IPS DF 19.7 (cell line): ENCODE data around the gene G3BP2.
A peak's percentile ranks its signal among the peaks of the same experiment; 100 is the strongest.
"Not testable (repeated sequence)": the region's sequence is repeated elsewhere in the genome, so short reads cannot be mapped to it uniquely, and the experiment has no call there.

Source experiments
- DNase-seq: peaks from one replicate; pipeline ENCODE4 v3.0.0-alpha.2; 2013; ENCODE audit warnings: low read depth, low spot score

G3BP2 gene

DNA sequence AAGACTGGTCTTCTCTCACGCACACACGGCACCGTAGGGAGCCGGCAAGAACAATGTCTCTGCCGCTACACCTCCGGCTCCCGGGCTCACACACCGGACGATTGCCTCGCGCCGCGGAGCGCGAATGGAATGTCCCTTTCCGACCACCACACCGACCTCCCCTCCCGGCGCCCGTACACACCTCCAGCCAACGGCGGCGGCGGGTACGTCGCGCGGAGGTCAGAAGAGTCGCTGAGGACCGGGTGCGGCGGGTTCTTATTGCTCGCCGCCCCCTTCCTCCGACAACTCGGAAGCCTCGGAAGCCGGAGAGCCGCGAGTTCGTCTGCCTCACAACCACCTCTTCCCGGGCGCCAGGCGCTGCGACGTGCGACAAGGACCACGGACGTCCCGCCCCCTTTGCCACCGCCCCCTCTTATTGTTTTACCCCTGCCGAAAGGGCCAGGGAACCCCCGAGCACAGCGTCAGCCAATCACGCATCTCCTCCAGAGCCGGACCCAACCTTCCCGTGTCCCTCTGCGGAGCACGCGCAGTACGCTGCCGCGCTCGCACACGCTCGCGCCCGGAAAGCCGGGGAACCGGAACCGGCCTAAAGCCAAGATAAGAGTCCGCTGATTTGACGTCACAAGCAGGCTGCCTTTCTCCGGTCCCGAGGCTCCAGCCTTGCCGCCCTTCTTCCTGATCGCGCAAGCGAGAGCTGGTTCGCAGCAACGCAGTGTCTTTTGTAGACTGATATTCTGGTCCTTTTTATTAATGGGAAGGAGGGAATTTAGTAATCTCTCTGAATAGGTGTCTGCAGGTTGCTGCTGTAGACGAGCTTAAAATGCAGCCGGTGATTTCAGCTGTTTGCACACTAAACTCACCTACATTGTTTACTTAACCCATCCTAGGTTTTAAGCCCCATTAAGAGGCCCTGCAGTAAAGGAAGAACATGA is at the start of gene G3BP2:
Gene G3BP2 (minus strand): TSS at position 385 of the 932 bp plus-strand sequence. CDS start 11,386 bp downstream, outside the sequence.
- DNase-seq = peak; percentile 93

DNA sequence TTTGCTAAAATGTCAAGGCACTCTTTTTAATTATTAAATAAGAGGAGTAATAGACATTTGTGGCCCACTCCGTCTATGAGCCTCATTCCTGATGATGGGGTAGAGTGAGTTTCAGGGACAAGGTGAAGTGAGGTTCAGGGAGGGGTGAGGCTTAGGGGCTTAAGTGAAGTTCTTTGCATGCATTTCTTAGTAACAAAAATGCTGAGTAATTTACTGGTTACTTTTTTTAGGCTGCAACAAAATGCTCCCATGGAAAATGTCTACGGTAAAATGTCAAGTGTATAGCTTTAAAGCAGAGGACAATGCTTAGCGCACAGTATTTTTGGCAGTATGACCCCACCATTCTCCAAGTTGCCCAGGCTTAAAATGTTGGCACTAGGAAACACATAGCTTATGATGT is 49.2 kb upstream of the G3BP2 start:
- no peak for DNase-seq

DNA sequence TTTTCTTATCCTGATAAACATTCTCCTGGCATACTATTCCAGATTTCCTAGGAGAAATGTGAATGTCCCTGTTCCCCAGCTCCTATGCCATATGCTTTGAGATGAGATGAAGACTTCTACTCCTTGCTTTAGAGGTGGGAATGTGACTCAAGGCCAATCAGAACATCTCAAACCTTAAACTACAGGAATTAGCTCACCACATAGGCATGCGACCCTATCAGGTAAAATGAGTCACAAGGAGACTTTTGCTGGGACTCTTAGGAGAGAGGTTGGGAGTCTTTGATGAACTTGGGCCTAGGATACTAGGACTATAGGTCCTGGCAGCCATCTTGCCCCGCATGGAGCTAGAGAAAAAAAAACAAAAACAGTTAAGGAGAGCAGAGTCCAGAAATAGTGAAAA is 45.3 kb upstream of the G3BP2 start:
- no peak for DNase-seq

DNA sequence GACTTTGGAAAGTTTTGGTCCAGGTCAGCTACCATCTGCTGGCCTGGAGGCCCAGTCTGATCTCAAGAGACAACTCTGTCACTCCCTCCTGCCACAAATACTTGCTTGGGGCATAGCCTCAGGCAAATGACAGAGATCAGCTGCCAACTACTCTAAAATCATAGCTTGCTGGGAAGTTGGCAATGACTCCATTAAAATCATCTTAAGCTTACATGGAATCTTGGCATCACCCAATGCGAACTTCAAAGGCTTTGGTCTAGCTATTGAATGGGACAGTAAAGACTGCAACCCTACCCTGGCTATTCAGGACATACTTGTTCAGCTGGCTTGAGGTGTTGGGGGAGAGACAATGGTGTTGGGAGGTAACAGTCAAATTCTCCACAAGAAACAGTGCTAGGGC is 44.2 kb upstream of the G3BP2 start:
- DNase-seq = no peak

DNA sequence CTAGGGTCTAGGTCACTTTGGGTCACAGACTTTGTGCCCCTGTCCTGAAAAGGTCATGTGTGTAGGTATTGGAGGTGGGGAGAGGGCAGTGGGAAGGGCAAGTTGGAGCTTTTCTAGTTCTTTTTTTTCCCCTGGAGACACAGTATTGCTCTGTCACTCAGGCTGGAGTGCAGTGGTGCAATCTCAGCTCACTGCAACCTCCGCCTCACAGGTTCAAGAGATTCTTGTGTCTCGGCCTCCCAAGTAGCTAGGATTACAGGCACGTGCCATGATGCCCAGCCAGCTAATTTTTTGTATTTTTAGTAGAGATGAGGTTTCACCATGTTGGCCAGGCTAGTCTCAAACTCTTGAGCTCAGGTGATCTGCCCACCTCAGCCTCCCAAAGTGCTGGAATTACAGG is 42.8 kb upstream of the G3BP2 start:
- DNase-seq = not testable (repeated sequence)

DNA sequence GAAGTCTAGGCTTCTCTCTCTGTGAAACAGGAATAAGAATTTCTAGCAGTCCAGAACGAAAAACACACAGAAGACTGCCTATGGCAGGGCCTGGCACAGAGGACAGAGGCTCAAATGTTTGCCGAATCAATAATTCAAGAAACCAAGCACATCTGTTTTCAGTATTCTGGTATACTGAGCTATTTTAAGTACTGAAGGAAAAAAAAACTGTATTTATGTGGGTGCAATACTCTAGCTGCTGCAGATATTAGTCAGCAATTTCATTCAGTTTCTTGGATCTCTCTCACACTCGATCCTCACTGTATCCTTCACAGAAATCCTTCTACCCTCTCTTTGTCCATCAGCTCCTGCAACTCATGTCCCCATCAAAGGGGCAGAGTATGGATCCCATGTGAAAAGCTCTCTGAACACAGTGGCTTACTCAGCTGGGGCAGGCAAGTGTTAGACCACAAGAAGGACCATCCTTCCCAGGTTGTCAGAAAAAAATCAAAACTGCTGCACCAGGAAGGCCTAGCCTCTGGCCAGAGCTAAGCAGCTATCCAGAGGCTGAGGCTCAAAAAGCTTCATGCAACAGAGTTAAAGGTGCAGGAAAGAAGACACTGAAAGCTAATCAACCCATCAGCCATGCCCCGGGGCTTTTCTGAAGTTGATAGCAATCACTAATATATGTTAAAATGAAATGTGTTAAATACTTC is 42.0 kb upstream of the G3BP2 start:
- no peak for DNase-seq

DNA sequence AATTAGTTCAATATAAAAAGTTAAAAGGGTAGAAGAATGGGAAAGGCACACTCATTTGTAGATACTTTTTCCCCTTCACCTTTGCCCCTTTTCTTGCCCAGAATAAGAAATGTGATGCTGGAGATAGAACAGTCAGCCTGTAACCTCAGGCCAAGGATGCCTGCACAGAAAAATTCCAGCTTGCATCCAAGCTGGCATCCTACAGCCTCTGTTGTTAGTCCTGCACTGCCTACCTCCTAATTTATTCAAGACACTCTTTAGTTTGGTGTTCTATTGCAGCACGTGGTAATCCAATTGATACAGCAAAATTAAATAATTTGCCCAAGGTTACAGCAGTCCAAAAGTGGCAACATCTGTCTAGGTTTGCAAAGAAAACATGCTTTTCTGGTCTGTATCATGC is 41.5 kb upstream of the G3BP2 start:
- DNase-seq = no peak

DNA sequence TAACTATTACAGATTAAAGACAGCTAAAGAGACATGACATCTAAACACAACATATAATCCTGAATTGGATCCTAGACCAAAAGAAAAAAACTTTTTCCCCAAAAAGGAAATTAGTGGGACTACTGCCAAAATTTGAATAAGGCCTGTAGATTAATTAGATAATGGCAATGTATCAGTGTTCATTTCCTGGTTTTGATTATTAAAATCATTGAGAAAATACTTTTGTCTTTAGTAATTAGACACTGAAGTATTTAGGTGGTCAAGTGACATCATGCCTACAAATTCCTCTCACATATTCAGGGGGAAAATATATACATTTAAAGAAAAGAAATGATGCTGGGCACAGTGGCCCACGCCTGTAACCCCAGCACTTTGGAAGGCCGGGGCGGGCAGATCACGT is 40.8 kb upstream of the G3BP2 start:
- DNase-seq = no peak

DNA sequence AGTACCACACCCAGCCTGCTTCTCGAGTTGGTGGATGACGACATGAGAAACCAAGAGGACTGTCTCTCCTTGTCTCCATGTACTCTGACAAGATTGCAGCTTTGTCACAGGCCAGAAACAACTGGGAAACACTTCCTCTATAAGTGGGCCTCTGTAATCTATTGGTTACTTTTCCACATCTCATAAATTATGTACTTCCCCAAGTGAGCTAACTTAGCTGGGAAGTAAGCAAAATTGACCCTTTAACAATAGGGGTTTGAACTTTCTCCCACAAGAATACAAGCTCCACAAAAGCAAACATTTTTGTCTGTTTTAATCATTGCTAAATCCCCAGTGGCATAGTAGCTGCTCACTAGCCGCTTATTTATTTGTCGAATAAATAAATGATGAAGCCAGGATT is 37.0 kb upstream of the G3BP2 start:
- DNase-seq = no peak

DNA sequence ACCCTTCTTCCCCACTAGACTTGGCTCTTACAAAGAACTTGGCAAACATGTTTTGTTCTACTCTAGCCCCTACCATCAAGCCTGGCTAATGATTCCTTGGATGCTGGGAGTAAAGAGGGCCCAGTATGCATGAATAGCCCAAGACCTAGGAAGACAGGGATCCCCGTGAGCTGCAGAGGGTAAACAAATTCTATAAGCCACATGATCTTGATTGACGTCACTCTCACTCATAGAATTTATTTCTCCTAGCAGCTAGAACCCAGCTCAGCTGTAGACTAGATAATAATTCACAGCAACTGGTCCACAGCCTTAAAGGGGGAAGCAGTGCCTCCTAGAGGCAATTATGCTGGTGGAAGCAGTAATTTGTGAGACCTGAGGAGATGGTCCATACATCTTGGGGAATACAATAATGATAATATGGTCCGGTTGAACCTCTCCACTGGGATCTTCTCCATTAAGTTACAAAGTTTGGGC is 35.0 kb upstream of the G3BP2 start:
- no peak for DNase-seq

DNA sequence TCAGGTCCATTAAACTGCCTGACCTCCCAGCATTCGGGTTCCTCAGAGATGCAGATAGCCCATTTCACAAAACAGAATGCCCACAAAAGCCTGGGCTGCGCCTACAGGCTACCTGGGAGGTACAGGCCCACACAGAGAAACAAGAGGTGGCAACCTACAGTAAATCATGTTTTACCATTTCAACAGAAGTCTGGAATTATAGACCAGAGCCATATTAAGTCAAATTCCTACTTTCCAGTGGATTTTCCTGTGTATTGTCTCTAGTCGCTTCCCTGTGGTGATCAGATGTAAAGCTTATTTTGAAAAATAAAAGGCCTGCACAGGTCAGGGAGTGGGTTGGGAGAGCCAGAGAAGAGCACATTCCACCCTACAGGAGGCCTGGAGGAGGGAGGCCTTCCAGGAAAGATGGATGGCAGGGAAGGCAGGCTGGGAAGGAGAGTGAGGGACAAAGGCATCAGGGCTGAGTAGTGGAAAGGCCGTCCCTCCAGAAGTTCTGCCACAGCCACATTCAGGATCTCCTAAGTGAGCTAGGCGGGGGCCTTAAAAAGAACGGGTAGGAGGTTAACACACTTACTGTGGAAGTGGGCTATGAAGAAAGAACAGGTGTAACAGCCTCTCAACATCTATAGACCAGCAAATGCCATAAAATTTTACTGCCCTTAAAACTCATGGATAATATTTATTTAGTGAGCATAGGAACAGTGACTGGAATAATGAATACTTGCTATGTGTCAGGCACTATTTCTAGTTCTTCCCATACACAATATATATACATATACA is 32.2 kb upstream of the G3BP2 start:
- no peak for DNase-seq

DNA sequence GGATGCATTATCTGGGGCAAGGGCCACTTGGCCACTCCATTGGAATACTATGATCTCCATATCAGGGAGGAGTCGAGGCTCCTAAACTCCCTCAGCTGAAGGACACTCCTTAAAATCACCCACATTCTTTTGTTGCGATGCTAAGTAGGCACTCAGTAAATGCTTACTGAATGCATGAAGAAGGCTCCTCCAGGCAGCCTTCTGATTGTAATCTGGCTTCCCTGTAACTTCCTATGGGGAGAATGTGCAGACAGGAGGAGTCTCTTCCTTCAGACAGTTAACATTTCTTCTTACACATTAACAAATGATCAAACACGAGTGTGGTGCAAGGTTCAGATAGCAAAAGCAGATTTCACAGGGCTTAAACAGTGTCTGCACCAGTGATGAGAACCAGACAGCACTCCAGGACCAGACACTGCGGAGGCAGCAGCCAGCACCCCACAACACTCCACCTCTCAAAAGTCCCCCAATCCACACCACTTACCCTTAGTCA is 29.8 kb upstream of the G3BP2 start:
- no peak for DNase-seq

DNA sequence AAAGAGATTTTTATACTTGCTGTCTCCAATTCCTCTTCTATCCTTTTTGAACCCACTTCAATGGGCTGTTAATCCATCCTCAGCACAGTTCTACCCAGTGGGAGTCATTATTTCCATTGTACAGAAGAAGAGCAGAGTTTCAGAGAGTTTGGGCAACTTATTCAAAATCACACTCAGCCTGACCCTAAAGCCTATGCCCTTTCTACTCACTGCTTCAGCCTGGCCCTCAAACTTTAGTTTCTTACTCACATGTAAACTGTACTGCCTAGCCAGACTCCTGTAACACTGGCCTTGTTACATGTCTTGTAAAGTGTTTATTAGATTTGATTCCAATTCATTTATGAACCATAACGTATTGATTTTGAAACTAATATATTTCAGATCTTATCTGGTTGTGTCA is 26.1 kb upstream of the G3BP2 start:
- DNase-seq = no peak

DNA sequence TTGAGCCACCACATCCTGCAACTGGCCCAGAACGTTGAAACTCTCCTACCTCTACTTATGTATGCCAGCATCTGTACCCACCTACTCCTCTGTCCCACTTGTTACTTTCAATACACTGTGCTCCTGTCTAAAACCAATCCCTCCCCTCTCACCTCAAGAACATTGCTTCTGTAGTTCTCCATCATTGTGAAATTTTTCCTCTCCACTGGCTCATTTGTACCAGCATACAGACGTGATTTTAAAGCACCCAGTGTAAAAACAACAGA is 25.7 kb upstream of the G3BP2 start:
- DNase-seq = no peak

DNA sequence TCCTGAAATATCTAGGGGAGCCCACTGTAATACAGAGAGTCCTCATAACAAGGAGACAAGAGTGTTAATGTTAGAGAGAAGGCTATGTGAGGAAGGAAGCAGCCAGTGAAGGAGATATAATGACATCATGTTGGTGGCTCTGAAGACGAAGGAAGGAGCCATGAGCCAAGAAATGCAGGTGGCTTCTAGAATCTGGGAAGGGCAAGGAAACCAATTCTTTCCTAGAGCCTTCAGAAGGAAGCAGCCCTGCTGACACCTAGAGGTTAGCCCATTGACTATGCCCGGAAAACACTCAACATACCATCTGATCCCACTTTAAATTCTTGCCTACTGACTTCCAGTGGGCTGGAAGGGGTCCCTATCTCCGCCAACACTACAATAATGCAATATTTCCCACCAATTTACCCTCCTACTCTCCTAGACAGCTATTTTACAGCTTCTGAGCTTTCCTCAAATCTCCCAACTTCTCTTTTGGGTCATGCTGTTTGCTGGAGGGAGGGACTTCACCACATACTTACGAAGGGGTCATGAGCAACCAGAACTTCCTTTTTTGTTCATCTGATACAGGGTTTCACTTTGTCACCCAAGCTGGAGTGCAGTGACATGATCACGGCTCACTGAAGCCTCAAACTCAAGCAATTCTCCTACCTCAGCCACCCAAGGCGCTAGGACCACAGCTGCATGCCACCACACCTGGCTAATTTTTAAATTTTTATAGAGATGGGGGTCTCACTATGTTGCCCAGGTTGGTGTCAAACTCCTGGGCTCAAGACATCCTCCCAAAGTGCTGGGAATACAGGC is 25.2 kb upstream of the G3BP2 start:
- DNase-seq = no peak

DNA sequence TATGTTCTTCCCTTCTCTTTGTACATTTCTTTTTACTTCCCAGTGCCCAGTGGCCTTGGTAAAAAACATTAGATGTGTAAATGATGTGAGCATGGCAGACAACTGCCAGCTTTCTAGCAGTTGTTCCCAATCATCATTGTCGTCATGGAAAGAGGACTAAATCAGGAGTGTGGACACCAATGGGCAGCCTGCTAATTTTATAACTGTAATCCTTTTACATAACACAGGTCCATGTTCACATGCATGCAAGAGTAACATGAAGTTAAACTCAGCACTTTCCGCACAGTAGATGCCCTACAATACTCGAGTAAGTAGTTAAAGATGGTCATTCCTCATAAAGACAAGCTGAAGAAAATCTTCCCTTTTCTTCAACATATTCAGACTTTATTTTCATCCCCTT is 23.4 kb upstream of the G3BP2 start:
- no peak for DNase-seq

DNA sequence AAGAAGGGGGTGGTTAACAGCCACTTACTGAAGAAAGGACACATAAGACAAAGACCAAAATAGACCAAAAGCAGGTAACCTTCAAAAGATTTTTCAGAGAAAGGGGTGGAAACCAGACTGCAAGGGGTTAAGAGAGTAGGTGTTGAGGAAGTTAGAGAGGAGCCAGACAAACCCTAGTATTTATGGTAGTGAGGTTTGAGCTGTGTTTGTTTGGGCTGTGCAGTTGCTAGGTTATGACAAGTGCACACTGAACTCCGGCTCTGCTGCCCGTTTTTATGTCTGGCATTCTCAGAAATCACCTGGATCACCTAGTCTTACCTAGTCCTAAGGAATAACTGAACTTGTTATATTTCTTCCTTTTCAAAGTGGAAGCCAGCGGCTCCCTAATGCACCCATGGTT is 22.9 kb upstream of the G3BP2 start:
- no peak for DNase-seq

DNA sequence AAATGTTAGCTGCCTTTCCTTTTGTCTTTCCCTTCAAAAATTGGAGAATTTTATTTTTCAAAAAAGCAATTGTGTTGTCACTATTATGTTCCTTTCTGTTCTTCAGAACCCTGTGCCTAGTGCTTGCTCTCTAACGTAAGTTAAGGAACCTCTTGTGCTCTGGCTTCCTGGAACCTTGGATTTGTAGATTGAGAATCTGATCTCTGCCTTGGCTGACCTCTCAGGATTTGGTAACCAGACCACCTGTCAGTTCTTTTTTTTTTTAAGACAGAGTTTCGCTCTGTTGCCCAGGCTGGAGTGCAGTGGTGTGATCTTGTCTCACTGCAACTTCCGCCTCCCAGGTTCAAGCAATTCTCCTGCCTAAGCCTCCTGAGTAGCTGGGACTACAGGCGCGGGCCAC is 18.9 kb upstream of the G3BP2 start:
- DNase-seq = not testable (repeated sequence)

DNA sequence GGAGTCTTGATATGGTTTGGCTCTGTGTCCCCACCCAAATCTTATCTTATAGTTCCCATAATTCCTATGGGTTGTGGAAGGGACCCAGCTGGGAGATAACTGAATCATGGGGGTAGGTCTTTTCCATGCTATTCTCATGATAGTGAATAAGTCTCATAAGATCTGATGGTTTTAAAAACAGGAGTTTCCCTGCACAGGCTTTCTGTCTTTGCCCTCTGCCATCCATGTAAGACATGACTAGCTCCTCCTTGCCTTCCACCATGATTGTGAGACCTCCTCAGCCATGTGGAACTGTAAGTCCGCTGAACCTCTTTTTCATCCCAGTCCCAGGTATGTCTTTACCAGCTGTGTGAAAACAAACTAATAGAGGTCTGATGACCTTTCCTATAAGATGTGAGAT is 13.9 kb upstream of the G3BP2 start:
- not testable (repeated sequence) for DNase-seq

DNA sequence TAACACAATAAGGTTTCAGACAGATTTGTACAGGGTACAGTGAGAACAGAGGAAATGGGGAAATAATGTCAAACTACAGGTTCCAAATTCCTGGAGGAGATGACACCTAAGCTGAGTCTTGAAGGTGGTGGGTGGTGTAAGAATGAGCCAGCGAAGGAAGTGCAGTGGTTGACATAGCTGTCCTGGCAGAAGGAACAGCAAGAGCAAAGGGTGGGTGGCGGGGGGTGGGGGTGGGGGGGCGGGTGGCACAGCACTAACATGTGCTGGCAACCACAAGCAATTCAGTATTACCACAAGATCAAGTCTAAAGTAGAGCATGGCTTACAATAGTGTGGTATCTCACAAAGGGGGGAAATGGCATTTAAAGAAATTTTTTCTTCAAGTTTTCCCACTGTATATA is 13.1 kb upstream of the G3BP2 start:
- no peak for DNase-seq

DNA sequence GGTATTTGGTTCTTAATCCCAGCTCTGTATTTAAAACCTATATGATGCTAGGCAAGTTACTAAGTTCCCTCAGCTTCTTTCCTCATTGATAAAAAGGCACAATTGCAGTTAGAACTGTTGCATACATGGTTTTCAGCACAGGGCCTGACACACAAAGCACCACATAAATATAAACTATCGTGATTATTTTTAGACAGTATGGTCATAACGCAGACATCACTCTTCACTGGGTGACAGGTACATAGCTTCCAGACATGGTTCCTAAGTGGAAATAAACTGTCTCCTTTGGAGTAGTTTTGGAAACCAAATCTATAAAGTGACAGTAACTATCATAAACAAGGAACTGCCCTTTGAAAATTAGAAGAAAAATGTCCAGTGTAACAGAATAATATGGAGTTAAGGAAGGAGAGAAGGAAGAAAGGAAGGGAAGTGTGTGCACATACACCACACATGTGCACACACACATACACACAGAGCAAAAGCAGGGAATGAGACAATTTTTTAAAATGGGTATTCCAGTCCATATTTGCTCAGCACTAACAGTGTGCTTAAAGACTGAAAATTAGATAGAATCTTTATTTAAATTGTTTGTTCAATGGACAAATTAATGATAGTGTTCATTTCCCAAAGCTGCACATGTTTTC is 12.5 kb upstream of the G3BP2 start:
- DNase-seq = no peak
